Measurements from ENCODE around the gene TMEM240. TPM values are rescaled to one million over a fixed set of nuclear protein-coding genes. Genes with fewer than 3 reads are reported as not detected.

Gene TMEM240
- total and polyA plus RNA-seq, 2 donors (not counting 3 experiments of a cell fraction or from before 2014, with no cell fraction given) = 7.0 to 7.6 TPM

DNA sequence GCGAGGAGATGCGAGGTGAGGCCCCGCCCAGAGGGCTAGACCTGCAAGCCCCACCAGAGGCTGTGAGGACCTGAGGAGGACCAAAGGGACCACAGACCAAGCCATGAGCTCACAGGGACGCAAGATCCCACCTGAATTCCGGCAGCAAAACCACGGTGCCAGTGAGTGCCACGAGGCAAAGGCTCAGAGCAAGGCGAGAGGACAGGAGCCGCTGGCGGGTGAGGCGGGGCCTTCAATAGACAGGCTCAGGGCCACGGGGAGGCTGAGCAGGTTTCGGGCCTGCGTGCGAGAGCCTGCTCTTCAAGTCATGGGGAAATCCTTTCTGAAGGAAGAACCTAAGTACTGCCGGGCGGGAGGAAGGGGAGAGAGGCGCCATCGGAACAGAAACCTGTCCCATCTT, 7.1 kb upstream of the TMEM240 start:
- POLR2A ChIA-PET = no interaction called here
- Histone ChIP-seq H3K4me1 (ENCODE audit: control insufficient read depth, extremely low read depth, insufficient read depth, low read length) (no peaks in the 10 kb centered on the region), H3K27ac (ENCODE audit: insufficient read depth, low read depth, low read length) (no peak overlapping the region), H3K79me2 (ENCODE audit: control insufficient read depth, insufficient read depth, low read length) (peaks cover 6% of the 10 kb centered on the region), H2AFZ (ENCODE audit: low read depth, low read length) (no peak overlapping the region), H3K9me1 (replicated peaks; ENCODE audit: control insufficient read depth, extremely low read depth, insufficient read depth, low read length) (no peaks in the 10 kb centered on the region), H3K9ac (replicated peaks; ENCODE audit: extremely low read depth, insufficient read depth, low read length) (no peak overlapping the region), H3K36me3 (ENCODE audit: control insufficient read depth in 2 of 2, extremely low read depth in 1 of 2, insufficient read depth in 2 of 2, low read length in 2 of 2) (peaks cover 0 to 3% of the 10 kb centered on the region in 2 experiments), H3K4me2 (ENCODE audit: insufficient read depth, low read length) (no peak overlapping the region), H3K4me3 (replicated peaks in 1 of 3; ENCODE audit: insufficient read depth in 1 of 3, low read depth in 1 of 3, low read length in 3 of 3) (no peak overlapping the region), H3K27me3 (ENCODE audit: control insufficient read depth in 2 of 2, insufficient read depth in 2 of 2, low read length in 2 of 2) (no peaks in the 10 kb centered on the region), H3K9me3 (replicated peaks; ENCODE audit: control insufficient read depth, insufficient read depth, low read length) (no peaks in the 10 kb centered on the region), H4K20me1 (replicated peaks; ENCODE audit: control insufficient read depth, extremely low read depth, insufficient read depth, low read length) (no peaks in the 10 kb centered on the region)
- FAIRE-seq = no peak
- dilution Hi-C loops (cut with MboI; ENCODE audit: extremely low pct_ligation_motif_present, low sequenced_read_pairs) = no loop called here
- BruUV-seq (replicated peaks) = no TSS peak
- CTCF ChIA-PET = no interaction called here
- DNase-seq (ENCODE audit: low read depth, low spot score) = no peak
- TF ChIP-seq MYC (IDR thresholded peaks at IDR 0.05; ENCODE audit: low read depth, low read length) (no peak), POLR2AphosphoS5 (IDR thresholded peaks at IDR 0.05; ENCODE audit: insufficient read depth, low read depth, low read length) (no peak), FOS (IDR thresholded peaks at IDR 0.05; ENCODE audit: borderline replicate concordance, insufficient read depth, low read length) (no peak), JUN (IDR thresholded peaks at IDR 0.05; ENCODE audit: borderline replicate concordance, insufficient read depth, insufficient read length, low read depth) (no peak), EZH2 (IDR thresholded peaks at IDR 0.05; ENCODE audit: borderline replicate concordance, low read depth, low read length, severe bottlenecking) (no peak), GATA2 (IDR thresholded peaks at IDR 0.05; ENCODE audit: insufficient read depth, insufficient read length, low read depth, low read length) (no peak), POLR2A (IDR thresholded peaks at IDR 0.05; ENCODE audit: low read depth, low read length) (no peak)
- TF ChIP-seq, protein P1, sequence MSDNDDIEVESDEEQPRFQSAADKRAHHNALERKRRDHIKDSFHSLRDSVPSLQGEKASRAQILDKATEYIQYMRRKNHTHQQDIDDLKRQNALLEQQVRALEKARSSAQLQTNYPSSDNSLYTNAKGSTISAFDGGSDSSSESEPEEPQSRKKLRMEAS (IDR thresholded peaks at IDR 0.05; ENCODE audit: insufficient read depth, insufficient read length) = no peak
- TF ChIP-seq, protein P2, sequence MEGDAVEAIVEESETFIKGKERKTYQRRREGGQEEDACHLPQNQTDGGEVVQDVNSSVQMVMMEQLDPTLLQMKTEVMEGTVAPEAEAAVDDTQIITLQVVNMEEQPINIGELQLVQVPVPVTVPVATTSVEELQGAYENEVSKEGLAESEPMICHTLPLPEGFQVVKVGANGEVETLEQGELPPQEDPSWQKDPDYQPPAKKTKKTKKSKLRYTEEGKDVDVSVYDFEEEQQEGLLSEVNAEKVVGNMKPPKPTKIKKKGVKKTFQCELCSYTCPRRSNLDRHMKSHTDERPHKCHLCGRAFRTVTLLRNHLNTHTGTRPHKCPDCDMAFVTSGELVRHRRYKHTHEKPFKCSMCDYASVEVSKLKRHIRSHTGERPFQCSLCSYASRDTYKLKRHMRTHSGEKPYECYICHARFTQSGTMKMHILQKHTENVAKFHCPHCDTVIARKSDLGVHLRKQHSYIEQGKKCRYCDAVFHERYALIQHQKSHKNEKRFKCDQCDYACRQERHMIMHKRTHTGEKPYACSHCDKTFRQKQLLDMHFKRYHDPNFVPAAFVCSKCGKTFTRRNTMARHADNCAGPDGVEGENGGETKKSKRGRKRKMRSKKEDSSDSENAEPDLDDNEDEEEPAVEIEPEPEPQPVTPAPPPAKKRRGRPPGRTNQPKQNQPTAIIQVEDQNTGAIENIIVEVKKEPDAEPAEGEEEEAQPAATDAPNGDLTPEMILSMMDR (IDR thresholded peaks at IDR 0.05; ENCODE audit: extremely low read depth in 1 of 2, insufficient read depth in 1 of 2, low read depth in 1 of 2, low read length in 2 of 2) = no peak
- intact Hi-C loops (cut with micrococcal nuclease) = no loop called here
